ENCODE measurements around the gene PRKD3.

DNA sequence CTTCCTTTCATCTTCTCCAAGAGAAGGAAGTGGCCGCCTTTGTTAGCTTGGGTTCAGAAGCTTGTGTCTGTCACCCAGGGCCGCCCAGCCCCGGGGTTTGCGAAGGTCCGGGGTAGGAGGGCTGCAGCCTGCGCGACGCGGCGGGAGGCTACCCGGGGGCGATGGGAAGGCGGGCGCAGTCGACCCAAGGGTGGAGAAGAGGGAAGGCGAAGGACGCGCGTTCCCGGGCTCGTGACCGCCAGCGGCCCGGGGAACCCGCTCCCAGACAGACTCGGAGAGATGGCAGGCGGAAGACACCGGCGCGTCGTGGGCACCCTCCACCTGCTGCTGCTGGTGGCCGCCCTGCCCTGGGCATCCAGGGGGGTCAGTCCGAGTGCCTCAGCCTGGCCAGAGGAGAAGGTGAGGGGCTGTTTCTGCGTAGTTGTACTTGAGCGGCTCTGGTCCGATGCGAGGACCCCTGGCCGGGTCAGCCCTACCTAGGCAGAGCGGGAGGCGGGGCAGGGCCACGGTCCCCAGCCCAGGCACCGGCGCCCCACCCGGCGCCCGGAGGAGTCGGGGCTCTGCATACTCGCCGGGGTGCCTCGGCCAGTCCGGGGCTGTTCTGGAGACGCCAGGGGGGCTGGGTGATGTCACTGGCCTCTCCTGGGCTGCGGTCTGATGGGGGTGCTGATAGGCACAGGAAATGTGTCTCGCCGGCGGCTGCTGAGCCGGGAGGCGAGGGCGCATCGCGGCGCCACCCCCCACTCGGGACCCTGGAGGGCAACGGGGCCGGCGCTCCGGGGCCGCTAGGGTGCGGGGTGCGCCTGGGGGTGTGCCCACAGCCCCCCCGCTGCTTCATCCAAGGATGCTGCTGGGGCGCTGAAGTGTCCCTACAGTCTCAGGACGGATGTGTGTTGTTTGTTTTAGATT lies 20.1 kb upstream of the PRKD3 start, which contains the start of gene QPCT:
- TF ChIP-seq, protein P1, sequence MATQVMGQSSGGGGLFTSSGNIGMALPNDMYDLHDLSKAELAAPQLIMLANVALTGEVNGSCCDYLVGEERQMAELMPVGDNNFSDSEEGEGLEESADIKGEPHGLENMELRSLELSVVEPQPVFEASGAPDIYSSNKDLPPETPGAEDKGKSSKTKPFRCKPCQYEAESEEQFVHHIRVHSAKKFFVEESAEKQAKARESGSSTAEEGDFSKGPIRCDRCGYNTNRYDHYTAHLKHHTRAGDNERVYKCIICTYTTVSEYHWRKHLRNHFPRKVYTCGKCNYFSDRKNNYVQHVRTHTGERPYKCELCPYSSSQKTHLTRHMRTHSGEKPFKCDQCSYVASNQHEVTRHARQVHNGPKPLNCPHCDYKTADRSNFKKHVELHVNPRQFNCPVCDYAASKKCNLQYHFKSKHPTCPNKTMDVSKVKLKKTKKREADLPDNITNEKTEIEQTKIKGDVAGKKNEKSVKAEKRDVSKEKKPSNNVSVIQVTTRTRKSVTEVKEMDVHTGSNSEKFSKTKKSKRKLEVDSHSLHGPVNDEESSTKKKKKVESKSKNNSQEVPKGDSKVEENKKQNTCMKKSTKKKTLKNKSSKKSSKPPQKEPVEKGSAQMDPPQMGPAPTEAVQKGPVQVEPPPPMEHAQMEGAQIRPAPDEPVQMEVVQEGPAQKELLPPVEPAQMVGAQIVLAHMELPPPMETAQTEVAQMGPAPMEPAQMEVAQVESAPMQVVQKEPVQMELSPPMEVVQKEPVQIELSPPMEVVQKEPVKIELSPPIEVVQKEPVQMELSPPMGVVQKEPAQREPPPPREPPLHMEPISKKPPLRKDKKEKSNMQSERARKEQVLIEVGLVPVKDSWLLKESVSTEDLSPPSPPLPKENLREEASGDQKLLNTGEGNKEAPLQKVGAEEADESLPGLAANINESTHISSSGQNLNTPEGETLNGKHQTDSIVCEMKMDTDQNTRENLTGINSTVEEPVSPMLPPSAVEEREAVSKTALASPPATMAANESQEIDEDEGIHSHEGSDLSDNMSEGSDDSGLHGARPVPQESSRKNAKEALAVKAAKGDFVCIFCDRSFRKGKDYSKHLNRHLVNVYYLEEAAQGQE (IDR thresholded peaks at IDR 0.05; ENCODE audit: insufficient read depth in 1 of 2, low read depth in 2 of 2, low read length in 2 of 2): no peak
- TF ChIP-seq TAF1 (IDR thresholded peaks at IDR 0.05; ENCODE audit: borderline replicate concordance, insufficient read depth, low read length) (no peak), POLR2AphosphoS5 (IDR thresholded peaks at IDR 0.05; ENCODE audit: low read depth, low read length) (no peak)
